Measurements from ENCODE around the gene CTNNA2.
"Not testable (repeated sequence)": the region's sequence is repeated elsewhere in the genome, so short reads cannot be mapped to it uniquely, and the experiment has no call there.

The CTNNA2 gene

GRCh38 chr2:80136338-80136737 lies 623.5 kb downstream of the CTNNA2 start:
- Histone ChIP-seq H3K36me3 (ENCODE audit: control insufficient read depth, low read depth, low read length) (no peaks in the 10 kb centered on the region), H3K27me3 (ENCODE audit: control insufficient read depth, insufficient read depth, low read length) (no peaks in the 10 kb centered on the region), H3K9me3 (ENCODE audit: control insufficient read depth, low read depth, low read length) (no peaks in the 10 kb centered on the region), H3K27ac (ENCODE audit: low read length) (no peak overlapping the region), H3K4me3 (ENCODE audit: low read length) (no peak overlapping the region), H3K9ac (ENCODE audit: low read length) (no peak overlapping the region), H3K4me1 (ENCODE audit: control insufficient read depth, low read depth, low read length) (peaks cover 10% of the 10 kb centered on the region)

GRCh38 chr2:80139001-80139400 lies 626.1 kb downstream of the CTNNA2 start:
- Histone ChIP-seq H3K36me3 (ENCODE audit: control insufficient read depth, low read depth, low read length) (no peaks in the 10 kb centered on the region), H3K9ac (ENCODE audit: low read length) (no peak overlapping the region), H3K4me3 (ENCODE audit: low read length) (no peak overlapping the region), H3K27me3 (ENCODE audit: control insufficient read depth, insufficient read depth, low read length) (no peaks in the 10 kb centered on the region), H3K9me3 (ENCODE audit: control insufficient read depth, low read depth, low read length) (no peaks in the 10 kb centered on the region), H3K4me1 (ENCODE audit: control insufficient read depth, low read depth, low read length) (peaks cover 10% of the 10 kb centered on the region), H3K27ac (ENCODE audit: low read length) (no peak overlapping the region)

- H3K9me3 ChIP-seq (ENCODE audit: control insufficient read depth, low read depth, low read length), result no peaks in the 10 kb centered on the region
- H3K9ac ChIP-seq (ENCODE audit: low read length), result no peak overlapping the region
These were observed 628.3 kb downstream of the CTNNA2 start for GRCh38 chr2:80141007-80141726.

GRCh38 chr2:80145499-80145898 lies 632.6 kb downstream of the CTNNA2 start:
- Histone ChIP-seq H3K27ac (ENCODE audit: low read length) (no peak overlapping the region), H3K9ac (ENCODE audit: low read length) (no peak overlapping the region), H3K4me3 (ENCODE audit: low read length) (no peak overlapping the region), H3K4me1 (ENCODE audit: control insufficient read depth, low read depth, low read length) (no peaks in the 10 kb centered on the region), H3K27me3 (ENCODE audit: control insufficient read depth, insufficient read depth, low read length) (no peaks in the 10 kb centered on the region), H3K36me3 (ENCODE audit: control insufficient read depth, low read depth, low read length) (no peaks in the 10 kb centered on the region), H3K9me3 (ENCODE audit: control insufficient read depth, low read depth, low read length) (no peaks in the 10 kb centered on the region)

More at GRCh38 chr2:80141007-80141726, 628.3 kb downstream of the CTNNA2 start:
- no peaks in the 10 kb centered on the region for H3K27me3 ChIP-seq (ENCODE audit: control insufficient read depth, insufficient read depth, low read length)
- H3K36me3 ChIP-seq (ENCODE audit: control insufficient read depth, low read depth, low read length), result no peaks in the 10 kb centered on the region
- no peak overlapping the region for H3K4me3 ChIP-seq (ENCODE audit: low read length)
- H3K27ac ChIP-seq (ENCODE audit: low read length), result no peak overlapping the region
- peaks cover 7% of the 10 kb centered on the region for H3K4me1 ChIP-seq (ENCODE audit: control insufficient read depth, low read depth, low read length)

- not testable (repeated sequence) for H3K36me3 ChIP-seq (ENCODE audit: control insufficient read depth, low read depth, low read length); H3K9ac ChIP-seq (ENCODE audit: low read length); H3K27ac ChIP-seq (ENCODE audit: low read length); H3K9me3 ChIP-seq (ENCODE audit: control insufficient read depth, low read depth, low read length); H3K27me3 ChIP-seq (ENCODE audit: control insufficient read depth, insufficient read depth, low read length); H3K4me3 ChIP-seq (ENCODE audit: low read length); H3K4me1 ChIP-seq (ENCODE audit: control insufficient read depth, low read depth, low read length)
These were observed 633.9 kb downstream of the CTNNA2 start for GRCh38 chr2:80146757-80147156.

GRCh38 chr2:80147690-80148089 lies 634.8 kb downstream of the CTNNA2 start:
- no peaks in the 10 kb centered on the region for H3K9me3 ChIP-seq (ENCODE audit: control insufficient read depth, low read depth, low read length)
- H3K4me3 ChIP-seq (ENCODE audit: low read length), result no peak overlapping the region
- H3K27me3 ChIP-seq (ENCODE audit: control insufficient read depth, insufficient read depth, low read length), result no peaks in the 10 kb centered on the region
- H3K27ac ChIP-seq (ENCODE audit: low read length), result no peak overlapping the region
- no peaks in the 10 kb centered on the region for H3K36me3 ChIP-seq (ENCODE audit: control insufficient read depth, low read depth, low read length)
- no peak overlapping the region for H3K9ac ChIP-seq (ENCODE audit: low read length)
- no peaks in the 10 kb centered on the region for H3K4me1 ChIP-seq (ENCODE audit: control insufficient read depth, low read depth, low read length)

GRCh38 chr2:80148906-80149305 lies 636.1 kb downstream of the CTNNA2 start:
- H3K9me3 ChIP-seq (ENCODE audit: control insufficient read depth, low read depth, low read length), result no peaks in the 10 kb centered on the region
- H3K9ac ChIP-seq (ENCODE audit: low read length), result no peak overlapping the region
- no peaks in the 10 kb centered on the region for H3K4me1 ChIP-seq (ENCODE audit: control insufficient read depth, low read depth, low read length)
- H3K27me3 ChIP-seq (ENCODE audit: control insufficient read depth, insufficient read depth, low read length), result no peaks in the 10 kb centered on the region
- no peaks in the 10 kb centered on the region for H3K36me3 ChIP-seq (ENCODE audit: control insufficient read depth, low read depth, low read length)
- no peak overlapping the region for H3K4me3 ChIP-seq (ENCODE audit: low read length)
- no peak overlapping the region for H3K27ac ChIP-seq (ENCODE audit: low read length)

- Histone ChIP-seq H3K4me3 (ENCODE audit: low read length) (no peak overlapping the region), H3K36me3 (ENCODE audit: control insufficient read depth, low read depth, low read length) (no peaks in the 10 kb centered on the region), H3K9ac (ENCODE audit: low read length) (no peak overlapping the region), H3K27me3 (ENCODE audit: control insufficient read depth, insufficient read depth, low read length) (no peaks in the 10 kb centered on the region), H3K27ac (ENCODE audit: low read length) (no peak overlapping the region), H3K9me3 (ENCODE audit: control insufficient read depth, low read depth, low read length) (no peaks in the 10 kb centered on the region), H3K4me1 (ENCODE audit: control insufficient read depth, low read depth, low read length) (no peaks in the 10 kb centered on the region)
These were observed 637.1 kb downstream of the CTNNA2 start for GRCh38 chr2:80149991-80150390.

GRCh38 chr2:80151248-80151647 lies 638.4 kb downstream of the CTNNA2 start:
- Histone ChIP-seq H3K9ac (ENCODE audit: low read length) (no peak overlapping the region), H3K4me1 (ENCODE audit: control insufficient read depth, low read depth, low read length) (no peaks in the 10 kb centered on the region), H3K27me3 (ENCODE audit: control insufficient read depth, insufficient read depth, low read length) (no peaks in the 10 kb centered on the region), H3K27ac (ENCODE audit: low read length) (no peak overlapping the region), H3K36me3 (ENCODE audit: control insufficient read depth, low read depth, low read length) (no peaks in the 10 kb centered on the region), H3K9me3 (ENCODE audit: control insufficient read depth, low read depth, low read length) (no peaks in the 10 kb centered on the region), H3K4me3 (ENCODE audit: low read length) (no peak overlapping the region)

- Histone ChIP-seq H3K4me3 (ENCODE audit: low read length) (no peak overlapping the region), H3K36me3 (ENCODE audit: control insufficient read depth, low read depth, low read length) (no peaks in the 10 kb centered on the region), H3K4me1 (ENCODE audit: control insufficient read depth, low read depth, low read length) (no peaks in the 10 kb centered on the region), H3K9ac (ENCODE audit: low read length) (no peak overlapping the region), H3K27me3 (ENCODE audit: control insufficient read depth, insufficient read depth, low read length) (no peaks in the 10 kb centered on the region), H3K9me3 (ENCODE audit: control insufficient read depth, low read depth, low read length) (no peaks in the 10 kb centered on the region), H3K27ac (ENCODE audit: low read length) (no peak overlapping the region)
These were observed 638.8 kb downstream of the CTNNA2 start for GRCh38 chr2:80151651-80152050.

GRCh38 chr2:80153151-80153550 lies 640.3 kb downstream of the CTNNA2 start:
- no peak overlapping the region for H3K4me3 ChIP-seq (ENCODE audit: low read length)
- H3K4me1 ChIP-seq (ENCODE audit: control insufficient read depth, low read depth, low read length), result no peaks in the 10 kb centered on the region
- no peaks in the 10 kb centered on the region for H3K36me3 ChIP-seq (ENCODE audit: control insufficient read depth, low read depth, low read length)
- no peak overlapping the region for H3K9ac ChIP-seq (ENCODE audit: low read length)
- H3K27me3 ChIP-seq (ENCODE audit: control insufficient read depth, insufficient read depth, low read length), result no peaks in the 10 kb centered on the region
- H3K9me3 ChIP-seq (ENCODE audit: control insufficient read depth, low read depth, low read length), result no peaks in the 10 kb centered on the region
- H3K27ac ChIP-seq (ENCODE audit: low read length), result no peak overlapping the region

- no peaks in the 10 kb centered on the region for H3K27me3 ChIP-seq (ENCODE audit: control insufficient read depth, insufficient read depth, low read length)
- H3K36me3 ChIP-seq (ENCODE audit: control insufficient read depth, low read depth, low read length), result no peaks in the 10 kb centered on the region
- H3K4me1 ChIP-seq (ENCODE audit: control insufficient read depth, low read depth, low read length), result no peaks in the 10 kb centered on the region
- no peak overlapping the region for H3K27ac ChIP-seq (ENCODE audit: low read length)
- no peak overlapping the region for H3K9ac ChIP-seq (ENCODE audit: low read length)
- H3K4me3 ChIP-seq (ENCODE audit: low read length), result no peak overlapping the region
- no peaks in the 10 kb centered on the region for H3K9me3 ChIP-seq (ENCODE audit: control insufficient read depth, low read depth, low read length)
These were observed 640.9 kb downstream of the CTNNA2 start for GRCh38 chr2:80153768-80154167.
